GM12878 (cell line): ENCODE data around the gene PRF1.

Source experiments
- ASH2L ChIP-seq: fragments of 300-600, 200-600 bp; sonication (generic); IDR thresholded peaks from 2 replicates; pipeline ENCODE4 v1.6.1; 2017; ENCODE audit warnings: low read depth, mild to moderate bottlenecking, borderline replicate concordance
- RAD21 ChIP-seq: IDR thresholded peaks from 2 replicates; pipeline ENCODE4 v1.6.1; 2011; ENCODE audit warnings: mild to moderate bottlenecking, low read depth, low read length, moderate library complexity; ENCODE audit not compliant: insufficient read depth

GRCh38 chr10:70604106-70604505 is 1.6 kb upstream of the PRF1 start:
- TF ChIP-seq ASH2L, result no peak
- TF ChIP-seq RAD21, result no peak
